Prostate gland (tissue), 2 donors: Measurements from ENCODE around the gene MAP3K20. TPM values are rescaled to one million over a fixed set of nuclear protein-coding genes. Genes with fewer than 3 reads are reported as not detected.

Experiments used
- DNase-seq: peaks from one replicate; pipeline ENCODE4 v3.0.0-alpha.2; 2019; ENCODE audit warnings: low spot score
- H3K27ac ChIP-seq, 2 donors: fragments of 200-600 bp; sonication (generic); 2 replicates each; pipeline ENCODE4 v1.5.1; 2017 to 2019
- H3K27me3 ChIP-seq: fragments of 200-600 bp; sonication (generic); replicated peaks from 2 replicates; pipeline ENCODE4 v1.5.1; 2019; ENCODE audit not compliant: insufficient read depth
- H3K36me3 ChIP-seq, 2 donors: fragments of 200-600 bp; sonication (generic); 1 replicate in 1 of 2; 2 replicates in 1 of 2; pipeline versions ENCODE4 v1.5.1 to v1.8.1; 2017 to 2019
- H3K4me1 ChIP-seq: fragments of 200-600 bp; sonication (generic); replicated peaks from 2 replicates; pipeline ENCODE4 v1.5.1; 2019
- H3K4me3 ChIP-seq, 2 donors: fragments of 200-600 bp; sonication (generic); 2 replicates each; pipeline ENCODE4 v1.5.1; 2017 to 2019
- H3K9me3 ChIP-seq: fragments of 200-600 bp; sonication (generic); 2 replicates; pipeline ENCODE4 v1.5.1; 2017
- CTCF ChIP-seq, 4 experiments: fragments of 200-600 bp in 2 of 4; fragments of 450-650 bp in 2 of 4; sonication (generic) in 2 of 4; IDR thresholded peaks; 1 replicate in 3 of 4; 2 replicates in 1 of 4; pipeline ENCODE4 v1.5.1; 2016 to 2019; ENCODE audit warnings: antibody characterized with exemption in 4 of 4, mild to moderate bottlenecking in 2 of 4, moderate library complexity in 2 of 4
- POLR2A ChIP-seq: fragments of 450-650 bp; IDR thresholded peaks from one replicate; pipeline ENCODE4 v1.6.1; 2016; ENCODE audit warnings: antibody characterized with exemption, mild to moderate bottlenecking
- POLR2AphosphoS5 ChIP-seq: sonication (generic); formaldehyde crosslinking; IDR thresholded peaks from one replicate; pipeline ENCODE4 v1.6.1; 2017; ENCODE audit warnings: antibody characterized with exemption
- WGBS: methylation state at CpG from one replicate; pipeline ENCODE4 v1.1.5; 2018; 5-methylcytosine and 5-hydroxymethylcytosine counted together
- intact Hi-C: fragments of 100-400 bp; cut with DNase I; formaldehyde crosslinking; loops from one replicate; pipeline ENCODE4 v1.14.2; 2022
- total RNA-seq, 2 donors: library from RNA; depleted of rRNA; stranded (reverse); fragments of >200 nt; gene quantifications; one replicate each; pipeline ENCODE4 v1.1.0, GENCODE V29; 2016

MAP3K20 gene
- total RNA-seq, 2 donors from 2014 or later: 28.9 to 48.8 TPM

GRCh38 chr2:173218326-173219056 lies 142.8 kb downstream of the MAP3K20 start:
- DNase-seq: no peak
- intact Hi-C loops: loop anchor here (5.0 kb wide), 1 partner anchor 134 kb away; the partner anchor contains the start of gene CDCA7

DNA sequence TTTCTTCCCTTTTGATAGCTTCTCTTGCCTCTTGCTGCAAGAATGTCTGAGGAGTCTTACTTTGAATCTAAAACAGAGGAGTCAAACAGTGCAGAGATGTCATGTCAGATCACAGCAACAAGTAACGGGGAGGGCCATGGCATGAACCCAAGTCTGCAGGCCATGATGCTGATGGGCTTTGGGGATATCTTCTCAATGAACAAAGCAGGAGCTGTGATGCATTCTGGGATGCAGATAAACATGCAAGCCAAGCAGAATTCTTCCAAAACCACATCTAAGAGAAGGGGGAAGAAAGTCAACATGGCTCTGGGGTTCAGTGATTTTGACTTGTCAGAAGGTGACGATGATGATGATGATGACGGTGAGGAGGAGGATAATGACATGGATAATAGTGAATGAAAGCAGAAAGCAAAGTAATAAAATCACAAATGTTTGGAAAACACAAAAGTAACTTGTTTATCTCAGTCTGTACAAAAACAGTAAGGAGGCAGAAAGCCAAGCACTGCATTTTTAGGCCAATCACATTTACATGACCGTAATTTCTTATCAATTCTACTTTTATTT lies 145.6 kb downstream of the MAP3K20 start:
- whole genome bisulfite sequencing: 81% methylated on average over 4 of the region's 4 CpGs
- intact Hi-C loops: no loop called here
- Histone ChIP-seq H3K9me3 (no peaks in the 10 kb centered on the region), H3K27ac (no peak overlapping the region), H3K4me1 (no peaks in the 10 kb centered on the region), H3K4me3 (no peak overlapping the region), H3K27me3 (no peaks in the 10 kb centered on the region), H3K36me3 (no peaks in the 10 kb centered on the region)
- DNase-seq: no peak
- TF ChIP-seq POLR2A: no peak

More at GRCh38 chr2:173218326-173219056, 142.8 kb downstream of the MAP3K20 start:
- Histone ChIP-seq H3K36me3 (no peaks in the 10 kb centered on the region), H3K27me3 (no peaks in the 10 kb centered on the region), H3K4me1 (no peaks in the 10 kb centered on the region), H3K27ac (no peak overlapping the region), H3K4me3 (no peak overlapping the region), H3K9me3 (no peaks in the 10 kb centered on the region)
- 21% methylated on average over 6 of the region's 6 CpGs for WGBS
- TF ChIP-seq CTCF (IDR thresholded peaks at IDR 0.05): no peak
- TF ChIP-seq POLR2AphosphoS5: no peak
- no peak for TF ChIP-seq POLR2A

DNA sequence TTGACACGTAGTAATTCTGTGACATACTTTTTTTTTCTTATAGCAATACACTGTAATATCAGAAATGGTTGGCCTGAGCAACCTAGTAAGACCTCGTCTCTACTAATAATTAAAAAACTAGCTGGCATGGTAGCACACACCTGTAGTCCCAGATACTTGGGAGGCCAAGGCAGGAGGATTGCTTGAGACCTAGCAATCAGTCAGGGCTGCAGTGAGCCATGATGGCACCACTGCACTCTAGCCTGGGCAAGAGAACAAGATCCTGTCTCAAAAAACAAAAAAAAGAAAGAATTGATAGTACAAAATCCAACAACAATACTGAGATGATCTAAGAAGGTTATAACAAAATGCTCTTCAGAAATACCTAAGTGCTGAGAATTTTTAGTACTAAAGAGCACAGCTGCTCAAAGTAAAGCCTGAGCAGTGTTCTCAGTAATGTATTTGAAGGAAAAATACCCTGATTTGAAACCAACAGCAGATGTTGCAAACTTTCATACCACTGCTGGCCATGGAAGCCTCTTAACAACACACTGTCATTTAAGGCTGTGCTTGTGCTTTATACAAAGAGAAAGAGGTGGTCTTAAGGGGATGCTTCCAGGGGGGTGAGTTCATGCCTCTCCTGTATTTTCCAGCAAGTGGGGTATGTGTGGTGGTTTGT lies 146.4 kb downstream of the MAP3K20 start:
- WGBS: 89% methylated on average over 2 of the region's 2 CpGs
- Histone ChIP-seq H3K27ac (no peak overlapping the region), H3K36me3 (no peaks in the 10 kb centered on the region), H3K27me3 (no peaks in the 10 kb centered on the region), H3K9me3 (no peaks in the 10 kb centered on the region), H3K4me1 (no peaks in the 10 kb centered on the region), H3K4me3 (no peak overlapping the region)
- DNase-seq: no peak
- intact Hi-C loops: no loop called here
- TF ChIP-seq CTCF (IDR thresholded peaks at IDR 0.05): no peak
- TF ChIP-seq POLR2AphosphoS5: no peak
- no peak for TF ChIP-seq POLR2A

DNA sequence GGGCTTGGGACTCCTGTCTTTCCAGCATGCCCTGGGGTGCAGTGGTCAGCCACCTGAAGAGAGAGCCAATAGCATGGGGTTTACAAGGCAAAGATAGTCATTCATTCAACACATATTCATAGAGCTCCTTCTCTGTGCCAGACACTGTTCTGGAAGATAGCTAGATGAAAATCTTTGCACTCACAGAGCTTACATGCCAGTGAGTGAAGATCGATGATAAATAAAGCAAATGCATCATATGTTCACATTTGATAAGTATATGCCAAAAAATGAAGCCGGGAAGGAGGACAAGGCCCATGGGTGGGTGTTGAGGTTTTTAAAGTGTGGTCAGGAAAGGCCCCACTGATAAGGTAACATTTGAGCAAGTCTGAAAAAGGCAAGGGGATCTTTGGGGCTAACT lies 148.2 kb downstream of the MAP3K20 start:
- intact Hi-C loops: no loop called here
- Histone ChIP-seq H3K27me3 (no peaks in the 10 kb centered on the region), H3K9me3 (no peaks in the 10 kb centered on the region), H3K4me3 (no peak overlapping the region), H3K36me3 (no peaks in the 10 kb centered on the region), H3K27ac (no peak overlapping the region), H3K4me1 (no peaks in the 10 kb centered on the region)
- no peak for DNase-seq
- TF ChIP-seq CTCF (IDR thresholded peaks at IDR 0.05): no peak
- no peak for TF ChIP-seq POLR2AphosphoS5
- no peak for TF ChIP-seq POLR2A
- WGBS: 75% methylated on average over 2 of the region's 2 CpGs

- no peak for DNase-seq
- intact Hi-C loops: no loop called here
- WGBS: 29% methylated on average over 7 of the region's 7 CpGs
- Histone ChIP-seq H3K27me3 (no peaks in the 10 kb centered on the region), H3K9me3 (no peaks in the 10 kb centered on the region), H3K4me3 (no peak overlapping the region), H3K36me3 (no peaks in the 10 kb centered on the region), H3K4me1 (no peaks in the 10 kb centered on the region), H3K27ac (no peak overlapping the region)
- peak; percentile 4 for TF ChIP-seq POLR2AphosphoS5
- TF ChIP-seq POLR2A: no peak
These were observed 151.5 kb downstream of the MAP3K20 start for GRCh38 chr2:173226899-173227698.
